Left kidney (tissue), 2 donors: Measurements from ENCODE around the gene MRTFB. TPM values are rescaled to one million over a fixed set of nuclear protein-coding genes. Genes with fewer than 3 reads are reported as not detected.

Experiments
- DNase-seq: peaks from one replicate; pipeline ENCODE4 v3.0.0-alpha.2; 2013
- polyA plus RNA-seq: library from polyadenylated mRNA; unstranded; fragments of 120-200 nt; gene quantifications from one replicate; pipeline ENCODE4 v1.2.1, GENCODE V29; 2013; ENCODE audit not compliant: insufficient read length

The MRTFB gene
- polyA plus RNA-seq, 1 donor = 47.4 TPM

DNA sequence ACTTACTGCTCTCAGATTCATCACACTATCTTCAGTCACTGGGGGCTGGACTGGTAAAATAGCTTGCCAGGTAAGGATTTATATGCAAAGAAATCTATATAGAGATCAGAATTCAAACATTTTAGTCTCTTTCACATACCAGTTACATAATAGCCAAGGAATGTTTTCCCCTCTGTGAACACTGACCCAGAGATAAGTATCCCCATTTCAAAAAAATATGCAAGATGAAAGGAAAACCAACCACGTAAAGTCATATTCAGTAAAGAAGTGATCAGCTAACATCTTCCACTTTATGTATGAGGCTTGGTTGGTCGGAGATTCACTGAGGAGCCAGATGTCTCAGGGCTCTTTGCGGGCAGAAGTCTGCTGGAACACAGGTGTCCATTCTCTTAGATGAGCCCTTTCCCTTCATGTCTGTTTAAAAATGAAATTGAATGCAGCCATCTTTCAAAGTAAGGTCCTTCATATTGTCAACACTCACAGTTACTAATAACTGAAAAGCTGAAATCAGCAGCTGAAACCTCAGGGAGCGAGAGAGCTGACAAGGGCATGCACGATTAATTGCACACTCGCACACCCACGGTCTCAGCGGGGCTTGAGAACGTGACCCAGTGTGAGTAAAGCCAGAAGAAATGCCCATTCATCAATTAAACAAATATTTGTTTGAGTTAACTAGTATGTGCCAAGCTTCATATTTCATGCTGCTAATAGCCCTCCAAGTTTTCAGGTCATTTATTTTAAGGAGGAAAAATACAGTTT lies 161.2 kb downstream of the MRTFB start:
- DNase-seq = no peak

DNA sequence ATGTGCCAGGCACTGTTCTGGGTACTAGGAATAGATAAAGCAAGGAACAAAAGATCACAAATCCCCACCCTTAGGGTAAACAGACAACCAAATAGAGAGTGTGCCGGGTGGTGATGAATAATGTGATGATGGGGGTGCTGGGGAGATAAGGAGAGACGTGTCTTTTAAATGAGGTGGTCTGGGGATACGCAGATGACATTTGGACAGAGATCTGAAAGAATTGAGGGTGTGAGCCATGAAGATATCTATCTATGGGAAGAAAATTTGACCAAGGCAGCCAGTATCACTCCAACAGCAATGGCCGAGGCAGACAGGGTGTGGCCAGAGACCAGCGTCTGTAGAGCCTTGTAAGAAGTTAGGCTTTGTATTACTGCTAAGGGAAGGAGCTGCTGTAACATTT lies 165.3 kb downstream of the MRTFB start:
- no peak for DNase-seq

GRCh38 chr16:14238756-14239155 lies 167.6 kb downstream of the MRTFB start:
- no peak for DNase-seq

- no peak for DNase-seq
These were observed 168.7 kb downstream of the MRTFB start for GRCh38 chr16:14239791-14240190.

- no peak for DNase-seq
These were observed 169.2 kb downstream of the MRTFB start for GRCh38 chr16:14240219-14240843.

DNA sequence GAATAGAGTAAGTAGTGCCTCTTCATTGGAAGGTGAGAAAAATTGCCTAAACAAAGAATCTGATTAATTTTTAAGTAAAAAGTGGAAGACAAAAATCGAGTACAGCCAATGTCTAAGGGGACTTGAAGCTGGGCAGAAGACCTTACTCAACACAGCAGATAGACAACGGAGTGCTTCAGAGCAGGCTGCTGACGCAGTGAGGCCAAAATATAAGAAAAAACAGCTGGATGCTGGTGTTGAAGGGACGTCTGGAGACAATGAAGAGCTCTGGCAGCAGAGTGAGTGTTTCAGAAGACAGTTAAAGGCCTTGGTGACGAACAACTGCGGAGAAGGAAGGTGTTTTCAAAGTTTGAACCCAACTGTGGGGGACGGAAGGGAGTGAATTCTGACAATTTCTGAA lies 169.8 kb downstream of the MRTFB start:
- no peak for DNase-seq

DNA sequence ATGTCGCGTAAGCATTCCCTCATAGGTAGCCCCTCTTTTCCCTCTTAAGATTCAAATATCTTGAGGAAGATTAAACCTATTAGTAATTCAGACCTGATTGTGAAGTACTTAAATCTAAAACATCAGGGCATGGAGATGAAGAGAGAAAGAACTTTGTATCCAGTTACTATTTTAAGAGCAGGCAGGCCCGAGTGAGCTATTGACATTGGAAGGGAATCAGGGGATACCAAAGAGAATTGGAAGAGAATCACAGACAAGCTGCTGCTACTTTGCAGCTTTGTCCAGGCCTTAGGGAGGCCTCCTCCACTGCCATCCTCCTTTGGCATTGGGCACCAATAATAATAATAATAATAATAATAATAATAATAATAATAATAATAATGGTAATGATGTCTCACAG lies 170.5 kb downstream of the MRTFB start:
- DNase-seq = no peak

- DNase-seq = no peak
These were observed 171.7 kb downstream of the MRTFB start for GRCh38 chr16:14242769-14243168.

GRCh38 chr16:14244196-14245010 lies 173.3 kb downstream of the MRTFB start:
- no peak for DNase-seq

- no peak for DNase-seq
These were observed 177.7 kb downstream of the MRTFB start for GRCh38 chr16:14248791-14249190.

- peak; percentile 39 for DNase-seq
These were observed 178.3 kb downstream of the MRTFB start for GRCh38 chr16:14249291-14250032.

- no peak for DNase-seq
These were observed 180.3 kb downstream of the MRTFB start for GRCh38 chr16:14251419-14251818.

DNA sequence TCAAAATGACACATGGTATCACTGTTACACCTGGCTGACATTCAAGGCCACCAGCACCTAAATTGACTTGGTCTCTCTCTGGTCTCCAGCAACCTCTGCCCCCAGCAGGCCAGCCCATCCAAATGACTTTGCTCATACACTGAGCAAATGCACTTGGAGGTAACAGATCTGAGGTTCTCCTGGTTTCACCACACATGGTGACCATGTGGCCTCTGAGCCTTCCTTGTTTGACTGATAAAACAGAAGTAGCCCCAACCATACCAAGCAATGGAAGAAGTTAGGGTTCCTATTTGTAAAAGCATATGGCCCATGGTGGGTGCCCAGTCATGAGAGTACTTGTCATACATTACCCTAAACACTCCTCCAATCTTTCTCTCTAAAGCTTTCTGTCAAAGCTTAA lies 181.7 kb downstream of the MRTFB start:
- no peak for DNase-seq

GRCh38 chr16:14263011-14263410 lies 191.9 kb downstream of the MRTFB start:
- no peak for DNase-seq

GRCh38 chr16:14263769-14264168 lies 192.7 kb downstream of the MRTFB start:
- no peak for DNase-seq

DNA sequence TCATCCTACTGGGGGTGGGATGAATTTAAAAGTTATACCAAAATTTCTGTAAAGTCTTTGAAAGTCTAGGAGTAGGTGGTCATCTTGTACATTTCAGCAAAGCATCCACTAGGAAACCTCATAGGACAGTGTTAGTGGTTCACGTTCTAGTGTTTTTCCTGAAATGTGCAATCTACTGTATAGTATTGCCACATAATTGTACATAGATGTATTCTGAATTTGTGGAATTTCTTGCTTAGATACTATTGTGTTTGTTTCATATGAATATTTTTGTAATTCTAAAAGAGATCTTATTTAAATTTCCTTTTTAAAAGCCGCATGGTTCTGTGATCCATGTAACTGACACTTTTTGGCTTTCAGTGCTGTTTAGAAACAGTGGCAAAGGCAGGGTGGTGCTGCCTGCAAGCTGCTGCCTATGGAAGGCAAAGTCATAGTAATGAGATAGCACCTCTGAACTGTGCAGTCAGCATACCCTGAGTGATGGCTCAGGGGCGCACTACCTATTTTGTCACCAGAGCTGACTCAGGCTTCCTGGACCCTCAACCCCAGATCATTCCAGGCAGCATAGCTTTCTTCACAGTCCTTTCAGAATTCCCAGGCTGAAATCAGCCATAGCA lies 193.3 kb downstream of the MRTFB start:
- DNase-seq = no peak

- DNase-seq = no peak
These were observed 197.0 kb downstream of the MRTFB start for GRCh38 chr16:14268073-14268472.

GRCh38 chr16:14275934-14276333 lies 204.8 kb downstream of the MRTFB start:
- DNase-seq = no peak

- no peak for DNase-seq
These were observed 207.6 kb downstream of the MRTFB start for GRCh38 chr16:14278749-14279148.

DNA sequence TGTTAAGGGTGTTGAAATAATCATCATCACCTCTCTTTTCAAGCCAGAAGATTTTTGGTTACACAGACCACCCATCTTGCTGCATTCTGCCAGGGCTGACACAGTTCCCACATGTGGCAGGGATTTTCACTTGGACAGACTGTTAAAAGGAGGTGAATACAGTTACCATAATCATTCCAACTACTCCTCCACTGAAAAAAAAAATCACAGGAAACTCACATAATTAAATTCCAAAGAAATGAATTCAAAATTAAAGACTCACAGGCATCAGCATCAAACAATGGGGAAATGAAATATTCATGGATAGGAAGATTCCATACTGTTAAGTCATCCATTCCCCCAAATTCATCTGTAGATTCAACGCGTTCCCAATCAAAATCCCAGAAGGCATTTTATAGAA lies 209.4 kb downstream of the MRTFB start:
- DNase-seq = no peak

DNA sequence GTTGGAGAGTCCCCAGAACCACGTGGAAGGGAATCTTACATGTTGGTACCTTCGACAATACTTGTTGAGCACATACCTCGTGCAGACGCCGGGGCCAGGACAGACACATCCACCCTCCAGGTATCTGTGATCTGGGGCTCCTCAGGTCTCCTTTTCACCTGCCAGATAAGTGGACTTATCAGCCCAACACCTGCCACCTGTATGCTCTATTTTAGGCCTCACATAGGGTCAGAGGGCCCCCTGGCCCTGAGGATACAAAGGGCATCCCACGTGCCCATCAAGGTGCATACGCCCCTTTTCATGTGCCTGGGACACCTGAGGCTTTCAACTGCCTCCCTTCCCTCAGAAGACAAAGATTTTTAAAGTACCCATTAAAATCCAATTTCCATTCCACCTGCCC lies 212.7 kb downstream of the MRTFB start:
- DNase-seq = no peak

DNA sequence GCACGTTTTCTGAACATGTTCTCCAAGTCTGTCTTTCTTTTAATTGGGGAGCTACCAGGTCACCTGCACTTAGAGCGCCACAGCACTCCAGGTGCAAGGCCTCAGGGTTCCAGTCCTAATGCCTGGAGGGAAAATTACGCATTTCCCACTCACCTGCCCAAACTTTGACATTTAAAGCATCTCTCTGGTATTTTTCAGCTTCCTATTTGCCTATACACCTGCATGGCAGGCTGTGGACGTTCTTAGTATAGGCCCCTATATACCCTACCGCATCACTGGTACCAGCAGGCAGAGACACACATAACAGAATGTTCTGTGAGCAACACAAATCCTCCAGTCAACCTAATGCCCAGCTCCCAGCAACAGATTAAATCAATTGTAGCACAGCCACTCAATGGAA lies 213.3 kb downstream of the MRTFB start:
- no peak for DNase-seq
